Suprapubic skin (tissue), 4 donors: ENCODE measurements around the gene USP34. TPM values are rescaled to one million over a fixed set of nuclear protein-coding genes. Genes with fewer than 3 reads are reported as not detected.

ENCODE experiments used
- DNase-seq, 2 donors: peaks; one replicate each; pipeline ENCODE4 v3.0.0-alpha.2; 2019; ENCODE audit warnings: low spot score in 2 of 2
- H3K27ac ChIP-seq: fragments of 200-600 bp; sonication (generic); one replicate; pipeline ENCODE4 v1.5.1; 2019
- H3K27me3 ChIP-seq: fragments of 200-600 bp; sonication (generic); one replicate; pipeline ENCODE4 v1.5.1; 2019
- H3K36me3 ChIP-seq: fragments of 200-600 bp; sonication (generic); one replicate; pipeline ENCODE4 v1.5.1; 2019
- H3K4me1 ChIP-seq: fragments of 200-600 bp; sonication (generic); one replicate; pipeline ENCODE4 v1.5.1; 2019
- H3K4me3 ChIP-seq: fragments of 200-600 bp; sonication (generic); one replicate; pipeline ENCODE4 v1.5.1; 2019; ENCODE audit warnings: mild to moderate bottlenecking
- H3K9me3 ChIP-seq: fragments of 200-600 bp; sonication (generic); one replicate; pipeline ENCODE4 v1.5.1; 2019
- CTCF ChIP-seq, 2 donors: fragments of 200-600 bp in 1 of 2; fragments of 450-650 bp in 1 of 2; sonication (generic) in 1 of 2; IDR thresholded peaks; one replicate each; pipeline ENCODE4 v1.5.1; 2016 to 2019; ENCODE audit warnings: antibody characterized with exemption in 2 of 2, mild to moderate bottlenecking in 1 of 2, moderate library complexity in 1 of 2
- EP300 ChIP-seq: sonication (generic); formaldehyde crosslinking; IDR thresholded peaks from one replicate; pipeline ENCODE4 v1.6.1; 2017; ENCODE audit warnings: antibody characterized with exemption
- POLR2A ChIP-seq, 2 donors: fragments of 450-650 bp; IDR thresholded peaks; one replicate each; pipeline ENCODE4 v1.6.1; 2017; ENCODE audit warnings: antibody characterized with exemption in 2 of 2, mild to moderate bottlenecking in 2 of 2, moderate library complexity in 2 of 2
- POLR2AphosphoS5 ChIP-seq, 3 donors: sonication (generic); formaldehyde crosslinking; IDR thresholded peaks; one replicate each; pipeline ENCODE4 v1.6.1; 2017; ENCODE audit warnings: antibody characterized with exemption in 3 of 3
- WGBS: methylation state at CpG from one replicate; pipeline ENCODE4 v1.1.5; 2018; 5-methylcytosine and 5-hydroxymethylcytosine counted together
- total RNA-seq, 4 donors: library from RNA; depleted of rRNA; stranded (reverse); fragments of >200 nt; gene quantifications; one replicate each; pipeline ENCODE4 v1.1.0, GENCODE V29; 2016

Gene USP34
- total RNA-seq, 4 donors from 2014 or later = 94.5 to 242 (median 111) TPM

GRCh38 chr2:61367177-61367576 lies 103.7 kb downstream of the USP34 start:
- TF ChIP-seq POLR2A (IDR thresholded peaks at IDR 0.05) (no peak), CTCF (IDR thresholded peaks at IDR 0.05) (no peak), EP300 (no peak), POLR2AphosphoS5 (IDR thresholded peaks at IDR 0.05) (no peak)
- H3K4me1 ChIP-seq = no peaks in the 10 kb centered on the region
- H3K36me3 ChIP-seq = peaks cover 49% of the 10 kb centered on the region
- H3K27ac ChIP-seq = no peak overlapping the region
- no peak overlapping the region for H3K4me3 ChIP-seq
- no peaks in the 10 kb centered on the region for H3K9me3 ChIP-seq
- no peak for DNase-seq
- 93% methylated on average over 12 of the region's 12 CpGs for WGBS
- no peaks in the 10 kb centered on the region for H3K27me3 ChIP-seq

- TF ChIP-seq POLR2AphosphoS5 (IDR thresholded peaks at IDR 0.05) = no peak
- H3K4me1 ChIP-seq = no peaks in the 10 kb centered on the region
- 92% methylated on average over 2 of the region's 2 CpGs for WGBS
Observed at GRCh38 chr2:61363580-61363979, 107.3 kb downstream of the USP34 start.

GRCh38 chr2:61362873-61363272 lies 108.0 kb downstream of the USP34 start:
- TF ChIP-seq CTCF (IDR thresholded peaks at IDR 0.05) = no peak
- TF ChIP-seq POLR2A (IDR thresholded peaks at IDR 0.05) = no peak
- no peak for TF ChIP-seq EP300
- H3K36me3 ChIP-seq = peaks cover 34% of the 10 kb centered on the region
- DNase-seq = no peak
- H3K9me3 ChIP-seq = no peaks in the 10 kb centered on the region
- no peaks in the 10 kb centered on the region for H3K27me3 ChIP-seq
- no peaks in the 10 kb centered on the region for H3K4me1 ChIP-seq
- H3K27ac ChIP-seq = no peak overlapping the region
- no peak overlapping the region for H3K4me3 ChIP-seq
- 100% methylated on average over 1 of the region's 1 CpG for WGBS

More at GRCh38 chr2:61363580-61363979, 107.3 kb downstream of the USP34 start:
- Histone ChIP-seq H3K9me3 (no peaks in the 10 kb centered on the region), H3K27me3 (no peaks in the 10 kb centered on the region), H3K27ac (no peak overlapping the region), H3K4me3 (no peak overlapping the region), H3K36me3 (peaks cover 34% of the 10 kb centered on the region)
- no peak for DNase-seq

GRCh38 chr2:61361068-61361467 lies 109.8 kb downstream of the USP34 start:
- H3K4me1 ChIP-seq = peaks cover 13% of the 10 kb centered on the region
- DNase-seq = no peak
- H3K4me3 ChIP-seq = no peak overlapping the region
- TF ChIP-seq POLR2AphosphoS5 (IDR thresholded peaks at IDR 0.05) = no peak
- no peak for TF ChIP-seq EP300
- TF ChIP-seq POLR2A (IDR thresholded peaks at IDR 0.05) = no peak
- no peak for TF ChIP-seq CTCF (IDR thresholded peaks at IDR 0.05)
- H3K36me3 ChIP-seq = peaks cover 23% of the 10 kb centered on the region
- 100% methylated on average over 1 of the region's 1 CpG for WGBS
- no peaks in the 10 kb centered on the region for H3K27me3 ChIP-seq
- no peaks in the 10 kb centered on the region for H3K9me3 ChIP-seq
- no peak overlapping the region for H3K27ac ChIP-seq

- Histone ChIP-seq H3K4me1 (peaks cover 13% of the 10 kb centered on the region), H3K36me3 (peaks cover 21% of the 10 kb centered on the region), H3K9me3 (peaks cover 9% of the 10 kb centered on the region), H3K4me3 (no peak overlapping the region), H3K27me3 (no peaks in the 10 kb centered on the region), H3K27ac (no peak overlapping the region)
- TF ChIP-seq CTCF (IDR thresholded peaks at IDR 0.05) (no peak), EP300 (no peak), POLR2AphosphoS5 (IDR thresholded peaks at IDR 0.05) (no peak), POLR2A (IDR thresholded peaks at IDR 0.05) (no peak)
- DNase-seq = no peak
Observed at GRCh38 chr2:61359058-61359457, 111.8 kb downstream of the USP34 start.

- TF ChIP-seq POLR2A (IDR thresholded peaks at IDR 0.05) (no peak), POLR2AphosphoS5 (IDR thresholded peaks at IDR 0.05) (no peak), CTCF (IDR thresholded peaks at IDR 0.05) (no peak), EP300 (no peak)
- H3K27me3 ChIP-seq = no peaks in the 10 kb centered on the region
- no peak for DNase-seq
- H3K36me3 ChIP-seq = peaks cover 20% of the 10 kb centered on the region
- WGBS = 85% methylated on average over 6 of the region's 6 CpGs
- peaks cover 14% of the 10 kb centered on the region for H3K9me3 ChIP-seq
- H3K4me1 ChIP-seq = peaks cover 13% of the 10 kb centered on the region
- H3K4me3 ChIP-seq = no peak overlapping the region
- H3K27ac ChIP-seq = no peak overlapping the region
Observed at GRCh38 chr2:61357681-61358080, 113.2 kb downstream of the USP34 start.
